ENCODE data around the gene KLHDC10. TPM values are rescaled to one million over a fixed set of nuclear protein-coding genes. Genes with fewer than 3 reads are reported as not detected.
"Not testable (repeated sequence)": the region's sequence is repeated elsewhere in the genome, so short reads cannot be mapped to it uniquely, and the experiment has no call there.

The KLHDC10 gene
- total and polyA plus RNA-seq, 2 donors from 2014 or later, result 15.7 to 38.9 TPM

- Histone ChIP-seq H3K27me3 (ENCODE audit: control insufficient read depth, insufficient read depth, low read length) (no peaks in the 10 kb centered on the region), H3K36me3 (ENCODE audit: control insufficient read depth in 2 of 3, insufficient read depth in 3 of 3, low read length in 3 of 3) (no peaks in the 10 kb centered on the region), H3K4me1 (ENCODE audit: control insufficient read depth in 2 of 3, insufficient read depth in 2 of 3, low read depth in 1 of 3, low read length in 3 of 3) (peaks cover 3 to 15% (median 10%) of the 10 kb centered on the region in 3 donors), H3K9me3 (ENCODE audit: control insufficient read depth in 2 of 3, insufficient read depth in 1 of 3, low read length in 3 of 3) (no peaks in the 10 kb centered on the region), H3K9ac (ENCODE audit: low read length in 3 of 3) (peak overlapping the region; percentile 17 to 93 (median 59)), H3K4me3 (ENCODE audit: low read length in 3 of 3) (peak overlapping the region; percentile 46 to 98 (median 69)), H3K27ac (ENCODE audit: low read depth in 2 of 2, low read length in 2 of 2) (no peak overlapping the region)
- DNase-seq (peak in 4 of 5 donors; percentile 68 to 98 (median 88)), FAIRE-seq (peak; percentile 25)
- TF ChIP-seq CTCF (IDR thresholded peaks at IDR 0.05; ENCODE audit: borderline replicate concordance, extremely low read depth, insufficient read depth), result peak; percentile 97
- intact Hi-C loops (cut with DNase I), result loop anchor here (10.0 kb wide), 1 partner anchor 653 kb away; no protein-coding TSS in a partner anchor
These were observed 1.6 kb downstream of the KLHDC10 start for GRCh38 chr7:130071701-130072622.

GRCh38 chr7:130079846-130080394 is 9.6 kb downstream of the KLHDC10 start:
- Histone ChIP-seq H3K9ac (ENCODE audit: low read length in 3 of 3) (no peak overlapping the region), H3K36me3 (ENCODE audit: control insufficient read depth in 2 of 3, insufficient read depth in 3 of 3, low read length in 3 of 3) (no peaks in the 10 kb centered on the region), H3K4me3 (ENCODE audit: low read length in 3 of 3) (no peak overlapping the region), H3K4me1 (ENCODE audit: control insufficient read depth in 2 of 3, insufficient read depth in 2 of 3, low read depth in 1 of 3, low read length in 3 of 3) (no peaks in the 10 kb centered on the region), H3K9me3 (ENCODE audit: control insufficient read depth in 2 of 3, insufficient read depth in 1 of 3, low read length in 3 of 3) (no peaks in the 10 kb centered on the region), H3K27me3 (ENCODE audit: control insufficient read depth, insufficient read depth, low read length) (no peaks in the 10 kb centered on the region), H3K27ac (ENCODE audit: low read depth in 2 of 2, low read length in 2 of 2) (no peak overlapping the region)
- no peak for DNase-seq
- no peak for TF ChIP-seq CTCF (IDR thresholded peaks at IDR 0.05; ENCODE audit: borderline replicate concordance, extremely low read depth, insufficient read depth)
- FAIRE-seq, result no peak
- intact Hi-C loops (cut with DNase I), result loop anchor here (10.0 kb wide), 1 partner anchor 645 kb away; no protein-coding TSS in a partner anchor

- H3K27me3 ChIP-seq (ENCODE audit: control insufficient read depth, insufficient read depth, low read length); DNase-seq; intact Hi-C loops (cut with DNase I); H3K4me1 ChIP-seq (ENCODE audit: control insufficient read depth in 2 of 3, insufficient read depth in 2 of 3, low read depth in 1 of 3, low read length in 3 of 3); H3K9me3 ChIP-seq (ENCODE audit: control insufficient read depth in 2 of 3, insufficient read depth in 1 of 3, low read length in 3 of 3); H3K9ac ChIP-seq (ENCODE audit: low read length in 3 of 3); FAIRE-seq; H3K4me3 ChIP-seq (ENCODE audit: low read length in 3 of 3); H3K27ac ChIP-seq (ENCODE audit: low read depth in 2 of 2, low read length in 2 of 2); H3K36me3 ChIP-seq (ENCODE audit: control insufficient read depth in 2 of 3, insufficient read depth in 3 of 3, low read length in 3 of 3): not testable (repeated sequence)
These were observed 13.2 kb downstream of the KLHDC10 start for GRCh38 chr7:130083497-130083896.

Measured in kidney (tissue), 14 donors.